Measurements from ENCODE around the gene HECTD4.
"Not testable (repeated sequence)": the region's sequence is repeated elsewhere in the genome, so short reads cannot be mapped to it uniquely, and the experiment has no call there.

HECTD4 gene

DNA sequence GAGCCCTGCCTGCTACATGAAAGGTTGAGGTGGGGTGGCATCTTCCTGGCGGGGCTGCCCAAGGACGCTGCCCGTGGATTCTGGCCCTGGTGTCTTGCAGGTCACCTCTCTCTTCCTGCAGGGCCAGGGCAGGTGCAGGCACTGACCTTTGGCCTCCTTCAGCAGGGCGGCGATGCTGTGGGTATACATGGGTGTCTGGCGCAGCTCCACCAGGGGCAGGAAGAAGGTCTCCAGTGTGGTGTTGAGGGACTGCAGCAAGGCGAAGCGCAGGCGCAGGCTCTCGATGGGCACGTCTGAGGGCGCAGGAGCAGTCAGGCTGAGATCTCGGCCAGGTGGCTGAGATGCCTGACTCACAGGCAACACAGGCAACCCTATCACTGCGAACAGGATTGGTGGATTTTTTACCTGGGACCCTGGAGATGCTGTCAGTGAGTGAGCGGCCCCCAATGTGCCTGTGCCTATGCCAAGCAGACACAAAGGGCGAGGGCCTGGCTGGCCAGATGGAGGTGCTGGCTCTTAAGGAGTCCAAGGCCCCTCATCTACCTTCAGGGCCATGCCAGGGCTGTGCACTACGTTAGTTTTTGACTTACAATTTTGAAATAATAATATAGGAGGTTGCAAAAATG is 211.1 kb downstream of the HECTD4 start:
- no peak for DNase-seq

DNA sequence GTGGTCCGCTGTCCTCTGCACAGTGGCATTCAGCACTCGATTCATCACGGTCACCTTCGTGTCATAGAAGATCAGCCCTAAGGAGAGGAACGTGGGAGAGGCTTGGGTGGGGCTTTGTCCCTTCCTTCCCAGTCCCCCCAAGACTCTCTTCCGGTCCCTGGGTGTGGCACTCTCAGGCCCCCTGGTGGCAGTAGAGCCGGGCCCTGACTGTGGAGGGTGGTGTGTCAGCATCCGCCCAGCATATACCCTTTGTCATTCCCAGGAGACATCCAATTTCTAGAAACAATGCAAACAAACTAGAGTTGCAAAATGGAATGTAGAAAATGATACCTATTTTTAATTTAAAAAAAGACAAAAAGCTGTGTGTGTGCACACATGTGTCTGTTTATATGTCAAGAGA is 211.9 kb downstream of the HECTD4 start:
- no peak for DNase-seq

DNA sequence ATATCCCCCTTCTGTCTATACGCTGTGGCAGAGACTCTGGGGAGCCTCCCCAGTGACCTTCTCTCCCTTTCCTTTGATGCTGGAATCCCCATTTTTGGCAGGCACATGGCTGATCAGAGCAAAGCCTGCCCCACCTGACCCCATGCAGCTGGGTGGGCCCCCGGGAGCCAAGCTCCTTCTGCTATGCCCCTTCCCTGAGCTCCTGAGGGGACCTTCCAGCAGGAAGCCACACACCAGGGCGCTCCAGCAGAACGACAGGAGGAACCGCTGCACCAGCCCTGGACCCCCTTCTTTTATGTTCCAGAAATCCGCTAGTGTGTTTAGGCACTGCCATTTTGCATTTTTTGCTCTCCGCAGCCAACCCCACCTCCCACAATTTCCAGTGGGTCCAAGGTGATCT is 212.3 kb downstream of the HECTD4 start:
- DNase-seq, result no peak

DNA sequence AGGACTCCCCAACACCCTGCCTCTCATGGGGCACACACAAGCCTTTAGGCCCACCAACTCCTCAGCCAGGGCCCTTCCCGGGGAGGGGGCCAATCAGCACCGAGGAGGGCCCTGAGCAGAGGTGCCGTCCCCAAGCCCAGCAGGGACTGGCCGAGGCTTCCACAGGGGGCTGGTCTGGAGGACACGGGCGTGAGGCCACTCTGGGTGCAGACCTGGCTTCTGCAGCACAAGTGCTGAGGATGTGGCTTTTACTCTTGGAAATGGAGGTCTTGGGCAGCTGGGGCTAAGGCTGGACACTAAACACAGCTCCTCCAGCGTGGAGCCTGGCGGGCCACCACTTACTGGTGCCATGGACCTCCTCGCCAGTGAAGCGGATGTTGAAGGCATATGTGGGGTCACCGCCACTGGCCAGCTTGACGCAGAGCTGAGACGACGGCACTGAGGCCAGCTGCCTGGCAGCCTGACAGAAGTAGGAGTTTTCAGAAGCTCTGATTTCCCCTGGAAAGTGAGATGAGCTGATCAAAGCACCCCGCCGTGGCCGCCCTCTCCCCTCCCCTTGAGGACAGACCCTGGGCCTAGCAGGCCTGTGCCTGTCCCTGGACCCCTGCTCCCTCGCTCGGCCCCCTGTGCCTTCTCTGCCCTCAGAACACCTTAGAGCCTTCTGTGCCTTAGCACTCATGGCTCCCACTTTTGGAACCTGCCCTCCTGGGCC is 212.9 kb downstream of the HECTD4 start:
- no peak for DNase-seq

DNA sequence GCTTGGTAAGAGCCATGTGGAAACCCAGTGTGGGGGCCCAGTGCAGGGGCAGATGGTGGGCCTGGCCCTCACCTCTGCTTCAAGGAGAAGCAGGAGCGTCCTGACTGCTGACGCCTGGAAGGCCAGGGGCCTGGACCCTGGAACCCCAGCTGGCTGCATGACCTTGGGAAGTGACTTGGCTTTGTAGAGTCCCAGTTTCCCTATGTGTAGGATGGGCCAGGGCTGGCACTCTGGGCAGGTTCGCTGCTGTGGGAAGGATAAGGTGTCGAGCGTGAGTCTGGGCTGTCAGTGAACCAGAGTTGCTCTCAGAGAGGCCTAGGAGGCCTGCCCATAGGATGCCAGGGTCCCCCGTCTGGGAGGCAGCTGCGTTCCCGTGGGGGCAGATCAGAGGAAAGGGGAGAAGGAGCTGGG is 213.7 kb downstream of the HECTD4 start:
- no peak for DNase-seq

DNA sequence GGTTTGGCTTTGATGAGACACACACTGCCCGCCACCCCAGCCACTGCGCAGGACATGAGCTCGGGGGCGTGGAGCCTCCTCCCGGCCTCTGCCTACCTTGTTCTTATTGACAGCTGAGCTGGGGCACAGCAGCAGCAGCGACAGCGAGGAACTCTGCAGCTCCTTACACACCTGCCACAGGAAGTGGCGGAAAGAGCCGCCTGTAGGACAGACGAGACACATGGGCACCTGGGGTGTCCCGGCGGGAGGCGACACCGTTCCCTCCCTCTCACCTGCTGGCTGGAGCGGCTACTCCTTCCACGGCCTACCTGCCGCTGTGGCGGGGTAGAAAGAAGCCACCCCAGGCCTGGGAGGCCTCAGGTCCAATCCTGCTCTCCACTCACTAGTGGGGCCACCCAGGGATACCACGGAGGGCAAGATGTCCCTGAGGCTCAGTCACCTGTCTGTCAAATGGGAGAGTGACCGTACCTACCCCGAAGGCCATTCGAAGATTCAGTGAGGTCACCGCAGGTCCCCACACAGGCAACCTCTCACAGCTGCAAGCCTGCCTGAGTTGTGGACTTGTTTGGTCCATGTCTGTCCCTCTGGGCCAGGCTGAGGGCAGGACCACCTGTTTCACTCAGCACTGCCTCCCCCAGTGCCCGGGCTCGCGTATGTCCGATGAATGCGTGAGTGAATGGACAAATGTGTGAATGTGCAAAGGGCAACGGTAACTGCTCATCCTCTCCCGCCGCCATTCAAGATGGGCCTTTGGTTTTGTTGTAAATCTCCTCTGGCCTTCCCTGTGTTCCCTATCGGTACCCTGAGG is 214.3 kb downstream of the HECTD4 start:
- no peak for DNase-seq

DNA sequence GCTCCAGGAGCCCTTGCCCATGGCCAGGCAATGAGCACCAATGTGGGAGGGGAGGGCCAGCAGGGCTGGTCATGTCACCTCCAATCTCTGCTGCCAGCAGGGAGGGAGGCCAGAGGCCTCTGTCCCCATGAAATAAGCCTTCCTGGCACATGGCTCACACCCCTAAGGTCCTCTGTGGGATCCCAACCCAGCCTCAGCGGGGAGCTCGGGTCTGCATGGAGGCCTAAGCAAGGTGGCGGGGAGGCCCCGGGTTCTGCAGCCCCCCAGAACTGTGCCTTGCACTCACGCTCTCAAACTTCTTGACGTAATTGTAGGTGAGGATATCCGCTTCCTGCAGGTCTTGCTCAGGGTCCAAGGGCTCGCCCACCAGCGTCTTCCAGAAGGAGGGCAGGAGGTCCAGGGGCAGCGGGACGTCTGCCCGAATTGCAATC is 215.2 kb downstream of the HECTD4 start:
- DNase-seq, result no peak

DNA sequence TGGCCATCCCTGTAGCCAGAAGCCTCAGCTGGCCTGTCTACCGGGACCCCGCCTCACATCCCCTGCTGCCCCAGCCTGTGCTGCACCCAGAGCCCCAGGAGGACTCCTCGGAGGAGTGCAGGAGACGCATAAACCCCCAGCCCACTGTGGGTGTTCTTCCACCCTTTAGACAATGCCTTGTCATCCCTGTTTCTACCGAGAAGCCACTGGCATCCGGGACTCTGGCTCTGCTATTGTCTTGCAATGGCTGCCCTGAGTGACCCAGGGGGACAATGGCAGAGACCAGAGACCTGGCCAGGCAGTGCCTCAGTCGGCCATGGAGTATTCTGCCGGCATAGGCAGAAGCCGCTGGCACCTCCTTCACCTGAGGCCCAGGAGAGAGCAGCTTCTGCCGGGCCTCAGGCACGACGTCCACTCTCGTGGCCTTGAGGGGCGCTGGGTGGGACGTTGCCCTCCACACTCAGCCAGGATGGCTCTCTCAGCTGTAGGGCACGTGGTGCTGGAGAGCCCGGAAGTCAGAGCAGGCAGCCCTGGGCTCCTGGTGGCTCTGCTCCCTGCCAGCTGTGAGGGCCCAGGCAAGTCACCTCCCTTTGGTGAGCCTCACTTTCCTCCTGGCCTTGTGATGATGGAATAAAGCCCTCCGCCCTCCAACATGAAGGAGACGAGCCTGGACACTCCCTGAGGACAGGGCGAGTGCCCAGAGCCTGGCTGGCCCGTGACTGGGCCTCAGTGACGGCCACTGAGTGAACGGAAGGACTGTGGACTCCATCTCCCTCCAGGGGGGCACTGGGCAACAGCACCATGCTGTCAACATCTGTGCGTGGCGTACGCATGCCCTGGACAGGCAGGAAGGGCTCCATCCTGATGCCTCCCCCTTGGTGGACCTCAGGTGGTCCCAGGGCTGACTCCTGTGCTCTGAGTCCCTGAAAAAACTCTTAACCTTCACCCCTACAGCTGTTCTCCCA is 215.9 kb downstream of the HECTD4 start:
- no peak for DNase-seq

DNA sequence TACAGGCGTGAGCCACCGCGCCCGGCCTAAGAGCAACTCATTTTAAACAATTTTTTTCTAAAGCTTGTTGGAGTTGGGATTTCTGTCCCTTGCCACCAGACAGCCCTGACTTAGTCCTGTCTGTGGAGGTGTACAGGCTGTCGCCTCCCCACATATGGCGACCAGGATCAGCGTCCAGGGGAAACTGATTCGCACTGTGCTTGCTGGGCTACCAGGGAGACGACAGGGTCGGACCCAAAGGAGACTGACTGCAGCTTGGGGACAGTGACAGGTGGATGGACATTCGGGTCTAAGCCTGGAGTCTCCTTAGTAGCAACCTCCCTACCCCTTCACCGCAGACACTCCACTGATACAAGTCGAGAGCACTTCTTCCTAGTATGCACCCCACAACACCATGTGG is 216.6 kb downstream of the HECTD4 start:
- DNase-seq, result no peak

DNA sequence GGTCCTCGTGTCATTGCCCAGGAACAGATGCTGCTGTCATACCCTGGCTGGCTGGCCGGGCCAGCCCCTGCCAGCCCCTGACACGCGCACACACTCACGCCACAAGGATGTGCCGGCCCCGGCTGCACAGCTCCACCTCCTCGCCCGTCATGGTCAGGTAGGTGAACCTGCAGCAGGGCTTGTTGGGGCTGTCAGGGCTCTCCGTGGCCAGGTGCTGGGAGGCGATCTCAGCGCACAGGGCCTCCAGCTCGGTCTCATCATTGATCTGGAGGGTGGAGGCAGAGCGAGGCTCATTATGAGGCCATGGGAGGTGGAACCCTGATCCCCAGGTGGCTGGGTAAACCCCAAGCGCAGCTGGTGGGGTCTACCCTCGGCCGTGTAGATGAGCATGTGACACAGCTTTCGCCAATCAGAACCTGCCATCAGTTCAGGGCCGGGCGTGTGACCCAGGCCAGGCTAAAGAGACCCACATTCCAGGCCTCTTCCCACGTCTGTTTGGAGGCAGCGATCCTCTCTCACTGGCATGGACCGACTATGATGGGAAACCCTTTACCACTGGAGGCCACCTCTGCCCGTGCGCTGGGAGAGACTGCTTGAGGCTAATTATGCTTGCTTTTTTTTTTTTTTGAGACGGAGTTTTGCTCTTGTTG is 218.1 kb downstream of the HECTD4 start:
- DNase-seq, result no peak

DNA sequence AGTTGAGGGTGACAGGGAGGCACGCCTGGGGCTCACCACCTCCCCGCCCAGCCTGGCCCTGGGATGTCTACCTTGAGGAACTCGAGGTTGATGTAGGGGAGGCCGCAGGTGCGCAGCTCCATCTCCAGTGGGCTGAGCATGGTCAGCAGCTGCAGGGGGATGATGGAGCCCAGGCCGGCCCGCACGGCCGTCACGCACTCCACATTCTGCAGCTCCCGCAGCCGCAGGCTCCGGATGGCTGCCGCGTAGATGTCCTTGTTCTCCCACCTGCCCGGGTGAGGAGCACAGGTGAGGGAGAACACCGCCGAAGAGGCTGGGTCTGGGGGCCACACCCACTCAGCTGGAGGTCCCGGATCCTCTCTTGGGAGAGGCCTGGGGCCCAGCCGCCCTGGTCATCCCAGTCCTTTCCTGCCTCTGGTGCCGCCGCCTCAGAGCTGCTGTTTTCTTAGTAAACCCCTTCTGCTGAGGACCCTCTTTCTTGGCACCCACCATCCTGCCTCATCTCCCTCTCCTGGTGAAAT is 218.7 kb downstream of the HECTD4 start:
- no peak for DNase-seq

DNA sequence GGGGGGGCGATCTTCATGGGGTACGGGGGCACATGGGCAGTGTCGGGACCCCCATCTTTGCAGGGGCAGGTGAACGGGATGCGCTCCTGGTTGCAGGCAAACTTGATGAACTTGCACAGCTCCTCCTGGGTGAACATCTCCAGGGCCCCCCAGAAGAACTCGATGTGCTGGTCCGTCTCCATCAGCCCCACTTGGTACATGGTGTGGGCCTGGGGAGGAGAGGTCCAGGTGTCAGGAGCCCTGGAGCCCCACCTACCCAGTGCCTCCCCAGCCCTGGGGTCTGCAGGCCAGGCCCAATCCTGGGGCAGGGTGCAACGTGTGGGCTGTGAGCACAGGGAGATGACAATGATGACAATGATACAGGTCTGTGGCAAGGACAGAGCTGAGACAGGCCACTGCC is 219.2 kb downstream of the HECTD4 start:
- no peak for DNase-seq

DNA sequence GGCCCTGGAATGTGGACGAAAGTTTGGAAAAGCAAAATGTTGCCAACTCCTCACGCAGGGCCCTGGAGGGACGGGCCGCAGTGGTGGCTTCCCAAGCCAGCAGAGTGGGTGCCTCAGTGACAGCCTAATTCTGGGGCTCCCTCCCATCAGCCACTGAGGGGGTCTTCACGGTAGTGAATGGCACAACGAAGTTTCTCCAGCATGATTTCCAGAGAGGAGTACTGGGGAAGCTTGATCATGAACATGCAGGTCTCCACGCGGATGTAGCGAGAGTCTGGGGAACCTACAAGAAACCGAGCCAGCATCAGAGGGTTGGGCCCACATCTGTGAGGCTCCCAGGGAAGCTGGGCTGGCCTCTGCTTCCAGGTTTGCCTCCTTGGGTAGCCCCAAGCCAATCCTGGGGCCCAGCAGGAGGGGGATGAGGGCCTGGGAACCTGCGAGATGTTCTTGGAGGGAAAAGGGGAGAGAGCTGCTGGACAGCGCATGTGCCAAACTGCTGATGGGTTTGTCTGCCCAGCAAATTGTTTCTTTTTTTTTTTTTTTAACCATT is 219.9 kb downstream of the HECTD4 start:
- no peak for DNase-seq

DNA sequence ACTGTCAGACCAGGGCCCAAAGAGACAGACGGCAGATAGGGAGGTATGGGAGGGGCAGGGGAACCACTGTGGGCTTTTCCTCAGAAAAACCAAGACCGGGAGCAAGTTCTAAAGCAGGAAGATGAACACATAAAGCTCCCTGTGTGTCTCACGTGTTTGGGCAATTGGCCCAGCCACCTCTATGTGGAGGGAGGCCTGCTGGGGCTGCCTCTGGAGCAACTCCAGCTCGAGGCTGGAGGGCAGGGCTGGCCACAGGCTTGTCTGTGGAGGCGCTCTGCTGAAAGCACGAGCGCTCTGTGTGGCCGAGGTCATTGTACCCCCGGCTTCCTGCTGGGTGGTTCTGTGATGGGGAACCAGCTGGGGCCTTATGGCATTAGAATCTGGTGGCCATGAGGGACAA is 220.5 kb downstream of the HECTD4 start:
- no peak for DNase-seq

DNA sequence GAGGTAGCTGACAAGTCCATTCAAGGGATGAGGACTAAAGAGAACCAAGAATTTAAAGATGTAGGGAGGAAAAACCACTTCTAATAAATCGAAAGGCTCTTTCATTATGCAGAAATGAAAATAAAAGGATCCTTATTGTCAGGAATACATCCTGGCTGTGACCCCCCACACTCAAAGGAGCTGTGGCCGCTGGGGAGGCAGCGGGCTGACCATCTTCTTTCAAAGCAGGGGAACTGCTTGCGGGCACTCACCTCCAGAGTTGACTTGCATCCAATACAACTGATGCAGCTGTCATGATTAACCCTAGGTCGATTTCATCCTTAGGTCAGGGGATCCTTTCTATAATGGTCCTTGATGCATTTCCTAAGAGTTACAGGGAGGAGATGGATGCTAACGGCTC is 221.6 kb downstream of the HECTD4 start:
- no peak for DNase-seq

DNA sequence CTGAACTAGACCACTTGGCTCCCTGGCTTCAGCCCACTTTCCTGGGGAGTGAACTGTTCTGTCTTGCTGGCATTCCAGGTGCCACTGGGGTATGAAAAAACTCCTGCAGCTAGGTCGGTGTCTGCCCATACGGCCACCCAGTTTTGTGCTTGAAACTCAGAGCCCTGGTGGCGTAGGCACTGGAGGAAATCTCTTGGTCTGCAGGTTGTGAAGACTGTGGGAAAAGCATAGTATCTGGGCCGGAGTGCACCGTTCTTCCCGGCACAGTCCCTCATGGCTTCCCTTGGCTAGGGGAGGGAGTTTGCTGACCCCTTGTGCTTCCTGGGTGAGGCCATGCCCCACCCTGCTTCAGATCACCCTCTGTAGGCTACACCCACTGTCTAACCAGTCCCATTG is 223.1 kb downstream of the HECTD4 start:
- DNase-seq, result no peak

DNA sequence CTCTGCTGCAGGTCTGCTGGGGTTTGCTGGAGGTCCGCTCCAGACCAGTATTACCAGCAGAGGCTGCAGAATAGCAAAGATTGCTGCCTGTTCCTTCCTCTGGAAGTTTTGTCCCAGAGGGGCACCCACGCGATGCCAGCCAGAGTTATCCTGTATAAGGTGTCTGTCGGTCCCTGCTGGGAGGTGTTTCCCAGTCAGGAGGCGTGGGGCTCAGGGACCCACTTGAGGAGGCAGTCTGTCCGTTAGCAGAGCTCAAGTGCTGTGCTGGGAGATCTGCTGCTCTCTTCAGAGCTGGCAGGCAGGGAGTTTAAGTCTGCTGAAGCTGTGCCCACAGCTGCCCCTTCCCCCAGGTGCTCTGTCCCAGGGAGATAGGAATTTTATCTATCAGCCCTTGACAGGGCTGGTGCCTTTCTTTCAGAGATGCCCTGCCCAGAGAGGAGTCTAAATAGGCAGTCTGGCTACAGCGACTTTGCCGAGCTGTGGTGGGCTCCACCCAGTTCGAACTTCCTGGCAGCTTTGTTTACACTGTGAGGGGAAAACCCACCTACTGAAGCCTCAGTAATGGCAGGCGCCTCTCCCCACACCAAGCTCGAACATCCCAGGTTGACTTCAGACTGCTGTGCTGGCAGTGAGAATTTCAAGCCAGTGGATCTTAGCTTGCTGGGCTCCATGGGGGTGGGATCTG is 223.6 kb downstream of the HECTD4 start:
- DNase-seq, result not testable (repeated sequence)

DNA sequence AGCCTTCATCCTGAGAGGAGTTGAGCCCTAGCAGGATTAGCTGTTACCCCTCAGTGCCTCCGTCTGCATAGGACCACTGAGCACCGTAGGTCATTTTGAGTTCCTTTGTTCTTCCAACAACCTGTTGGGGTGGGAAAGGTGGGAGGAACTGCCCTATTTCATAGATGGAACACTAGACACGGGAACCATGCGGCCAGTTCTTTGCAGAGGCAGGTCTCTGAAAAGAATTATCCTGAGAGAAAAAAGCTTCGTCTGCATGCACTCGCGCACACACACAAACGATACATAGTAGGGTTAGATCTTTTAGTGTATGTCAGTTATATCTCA is 228.4 kb downstream of the HECTD4 start:
- no peak for DNase-seq

DNA sequence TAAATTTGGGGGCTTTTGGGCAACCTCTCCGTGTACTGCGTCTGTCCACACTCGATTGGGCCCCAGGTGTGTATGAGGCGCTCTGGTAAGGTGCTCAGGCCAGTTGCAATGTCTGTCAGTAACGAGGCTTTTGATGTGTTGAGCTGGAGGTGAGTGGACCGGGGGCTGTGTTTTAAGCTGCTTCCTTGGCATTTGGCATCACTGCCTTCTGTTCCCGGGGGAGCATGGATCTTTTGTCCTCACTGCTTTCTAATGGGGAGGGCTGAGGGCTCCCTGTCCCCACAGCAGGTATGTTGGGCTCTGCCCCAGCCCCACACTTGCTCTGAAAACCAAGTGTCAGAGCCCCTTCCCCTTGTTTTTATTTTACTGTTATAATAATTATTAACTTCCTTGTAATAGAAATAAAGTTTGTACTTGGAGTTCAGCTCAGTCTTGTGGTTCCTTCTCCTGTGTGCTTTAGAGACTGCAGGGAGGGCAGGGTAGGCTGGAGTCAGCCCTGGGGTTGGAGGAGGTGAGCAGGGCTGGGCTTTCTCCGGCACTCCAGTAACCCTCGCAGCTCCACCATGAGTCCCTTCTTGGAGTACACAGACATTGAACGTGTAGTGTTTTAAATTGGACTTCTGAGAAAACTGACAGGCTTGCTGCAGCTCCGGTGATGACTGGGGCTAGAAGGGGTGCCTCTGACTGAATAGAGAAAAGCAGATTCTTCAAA is 228.9 kb downstream of the HECTD4 start:
- DNase-seq, result no peak

DNA sequence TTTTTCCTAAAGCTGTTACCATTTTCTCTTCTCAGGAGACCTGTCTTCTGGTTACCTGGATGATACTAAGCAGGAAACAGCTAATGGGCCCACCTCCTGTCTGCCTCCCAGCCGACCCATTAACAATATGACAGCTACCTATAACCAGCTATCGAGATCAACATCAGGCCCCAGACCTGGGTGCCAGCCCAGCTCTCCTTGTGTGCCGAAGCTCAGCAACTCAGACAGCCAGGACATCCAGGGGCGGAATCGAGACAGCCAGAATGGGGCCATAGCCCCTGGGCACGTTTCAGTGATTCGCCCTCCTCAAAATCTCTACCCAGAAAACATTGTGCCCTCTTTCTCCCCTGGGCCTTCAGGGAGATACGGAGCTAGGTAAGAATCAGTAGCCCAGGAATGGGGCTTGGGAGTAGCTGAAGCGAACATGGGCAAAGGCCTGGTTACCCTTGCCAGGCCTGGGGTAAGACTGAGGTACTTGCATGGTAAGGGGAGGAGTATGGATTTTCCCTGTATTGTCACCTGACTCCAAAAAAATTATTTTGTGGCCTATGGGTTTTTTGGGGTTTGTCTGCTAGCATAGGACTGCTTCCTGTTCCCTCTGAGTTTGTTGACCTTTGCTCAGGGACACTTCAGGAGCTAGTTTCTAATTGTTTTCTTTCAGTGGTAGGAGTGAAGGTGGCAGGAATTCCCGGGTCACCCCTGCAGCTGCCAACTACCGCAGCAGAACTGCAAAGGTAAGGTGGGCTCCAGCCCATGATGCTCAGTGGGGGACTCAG is 230.3 kb downstream of the HECTD4 start:
- DNase-seq, result no peak

Measured in midbrain (tissue), 1 donor.